ENCODE results near the gene GPR176. TPM values are rescaled to one million over a fixed set of nuclear protein-coding genes. Genes with fewer than 3 reads are reported as not detected.

Gene GPR176, protein sequence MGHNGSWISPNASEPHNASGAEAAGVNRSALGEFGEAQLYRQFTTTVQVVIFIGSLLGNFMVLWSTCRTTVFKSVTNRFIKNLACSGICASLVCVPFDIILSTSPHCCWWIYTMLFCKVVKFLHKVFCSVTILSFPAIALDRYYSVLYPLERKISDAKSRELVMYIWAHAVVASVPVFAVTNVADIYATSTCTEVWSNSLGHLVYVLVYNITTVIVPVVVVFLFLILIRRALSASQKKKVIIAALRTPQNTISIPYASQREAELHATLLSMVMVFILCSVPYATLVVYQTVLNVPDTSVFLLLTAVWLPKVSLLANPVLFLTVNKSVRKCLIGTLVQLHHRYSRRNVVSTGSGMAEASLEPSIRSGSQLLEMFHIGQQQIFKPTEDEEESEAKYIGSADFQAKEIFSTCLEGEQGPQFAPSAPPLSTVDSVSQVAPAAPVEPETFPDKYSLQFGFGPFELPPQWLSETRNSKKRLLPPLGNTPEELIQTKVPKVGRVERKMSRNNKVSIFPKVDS
- 10 to 100 TPM in 1 of 2 donors, 1 to 10 TPM in 1; 7.2 to 12.3 TPM for total RNA-seq

DNA sequence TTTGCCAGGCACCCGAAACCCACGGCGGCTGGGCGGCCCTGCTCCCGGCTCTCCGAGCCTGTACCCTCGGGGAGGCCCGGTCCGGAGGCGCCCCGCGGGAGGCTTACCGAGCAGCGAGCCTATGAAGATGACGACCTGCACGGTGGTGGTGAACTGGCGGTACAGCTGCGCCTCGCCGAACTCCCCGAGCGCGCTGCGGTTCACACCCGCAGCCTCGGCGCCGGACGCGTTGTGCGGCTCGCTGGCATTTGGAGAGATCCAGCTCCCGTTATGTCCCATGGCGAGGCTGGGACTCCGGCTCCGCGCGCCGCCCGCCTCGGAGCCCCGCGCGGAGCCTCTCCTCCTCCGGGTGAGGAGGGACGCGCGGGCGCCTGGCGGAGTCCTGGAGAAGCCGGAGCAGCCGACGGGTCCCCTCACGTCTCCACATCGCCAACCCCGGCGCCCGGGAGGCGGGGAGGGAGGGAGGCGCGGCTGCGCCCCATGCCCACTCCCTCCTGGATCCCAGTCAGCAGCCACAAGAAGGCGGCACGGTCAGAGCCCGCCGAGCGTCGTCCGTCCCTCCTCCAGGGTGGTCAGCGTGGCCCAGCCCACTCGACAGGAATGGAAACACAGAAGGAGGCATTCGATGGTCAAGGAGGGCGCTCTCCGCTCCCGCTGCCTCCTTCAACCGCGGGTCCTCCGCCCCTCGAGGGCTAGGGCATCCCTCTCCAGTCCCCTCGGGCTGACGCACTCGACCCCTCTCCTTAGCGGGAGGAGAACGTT lies at the start of gene GPR176:
Gene GPR176 (minus strand): TSS at position 519 of the 762 bp plus-strand sequence. CDS start 240 bp downstream, at position 279.

DNA sequence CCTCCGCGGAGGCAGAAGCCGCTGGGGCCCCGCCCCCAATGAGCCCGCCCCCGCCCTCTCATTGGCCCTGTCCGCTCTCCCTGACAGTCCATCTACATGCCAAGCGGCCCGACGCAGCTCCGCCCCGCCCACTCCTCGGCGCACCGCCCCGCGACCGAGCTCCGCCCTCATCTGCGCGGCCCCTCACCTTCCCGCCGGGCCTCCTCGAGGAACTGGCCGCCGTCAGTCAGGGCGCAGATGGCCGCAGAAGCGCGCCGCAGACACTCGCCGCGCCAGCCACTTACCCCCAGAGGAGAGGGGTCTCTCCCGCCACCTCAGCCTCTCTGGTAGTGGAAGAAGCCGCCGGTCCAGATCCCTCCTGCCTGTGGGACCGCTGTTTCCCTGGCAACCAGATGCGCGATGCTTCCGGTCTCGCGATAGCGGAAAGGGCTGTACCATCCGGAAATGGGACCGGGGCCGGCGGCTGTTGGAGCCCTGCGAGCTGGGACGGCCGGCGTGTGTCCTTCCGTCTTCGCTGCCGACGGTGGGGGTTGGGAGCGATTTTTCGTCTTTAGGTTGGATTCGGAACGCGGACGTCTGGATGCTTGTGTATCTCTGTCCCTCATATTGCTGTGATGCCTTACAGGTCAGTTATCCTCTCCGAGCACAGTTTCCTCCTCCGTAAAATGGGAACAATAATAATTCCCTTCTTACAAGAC lies 137.5 kb downstream of the GPR176 start, which contains the start of gene FSIP1:
Gene FSIP1 (minus strand): TSS at position 401 of the 698 bp plus-strand sequence. CDS start 6,317 bp downstream, outside the sequence.

Small RNA genes lying within 50 kb of the gene (small RNA-seq; reads per million reads assigned to genes)
- 0 reads per million in 2 donors for gene RF00019

Other genes starting within 250 kb of the GPR176 start
- gene FSIP1, start 137.4 kb downstream of the GPR176 start, total RNA-seq = 1 to 10 TPM; 1.0 to 1.3 TPM
- gene EIF2AK4, start 13.8 kb upstream of the GPR176 start, total RNA-seq = 10 to 100 TPM; 45.4 to 70.9 TPM
- gene SRP14, start 118.9 kb upstream of the GPR176 start, total RNA-seq = 10 to 100 TPM; 77.8 to 85.9 TPM
- gene BMF, start 188.6 kb upstream of the GPR176 start, total RNA-seq = 1 to 10 TPM; 2.0 to 3.4 TPM
- 10 to 100 TPM; 15.5 to 31.6 TPM for gene BUB1B, start 240.8 kb upstream of the GPR176 start, total RNA-seq